GM23248 (cell line): Measurements from ENCODE around the gene SUSD6. TPM values are rescaled to one million over a fixed set of nuclear protein-coding genes. Genes with fewer than 3 reads are reported as not detected.

Source experiments
- DNase-seq: peaks from one replicate; pipeline ENCODE4 v3.0.0-alpha.2; 2015
- H2AFZ ChIP-seq: fragments of 200-600 bp; sonication (generic); 2 replicates; pipeline ENCODE4 v1.6.1; 2016; ENCODE audit warnings: antibody characterized with exemption
- H3F3A ChIP-seq: fragments of 200-600 bp; sonication (generic); 2 replicates; pipeline ENCODE4 v1.6.1; 2016; ENCODE audit warnings: mild to moderate bottlenecking, antibody characterized with exemption, mixed run types; ENCODE audit not compliant: insufficient read depth
- H3K27ac ChIP-seq: fragments of 200-600 bp; sonication (generic); 2 replicates; pipeline ENCODE4 v1.5.1; 2016; ENCODE audit warnings: mild to moderate bottlenecking
- H3K27me3 ChIP-seq: fragments of 200-600 bp; sonication (generic); replicated peaks from 2 replicates; pipeline ENCODE4 v1.6.1; 2016; ENCODE audit warnings: mild to moderate bottlenecking; ENCODE audit not compliant: insufficient read depth
- H3K36me3 ChIP-seq: fragments of 200-600 bp; sonication (generic); 2 replicates; pipeline ENCODE4 v1.6.1; 2016; ENCODE audit warnings: low read depth, mild to moderate bottlenecking
- H3K4me1 ChIP-seq: fragments of 200-600 bp; sonication (generic); 2 replicates; pipeline ENCODE4 v1.6.1; 2016; ENCODE audit warnings: mild to moderate bottlenecking; ENCODE audit not compliant: insufficient read depth
- H3K4me2 ChIP-seq: fragments of 200-600 bp; sonication (generic); one replicate; pipeline ENCODE4 v1.6.1; 2016; ENCODE audit warnings: mild to moderate bottlenecking; ENCODE audit not compliant: unreplicated experiment
- H3K4me3 ChIP-seq: fragments of 200-600 bp; sonication (generic); 2 replicates; pipeline ENCODE4 v1.5.1; 2016; ENCODE audit warnings: mild to moderate bottlenecking
- H3K79me2 ChIP-seq: fragments of 200-600 bp; sonication (generic); 2 replicates; pipeline ENCODE4 v1.6.1; 2016; ENCODE audit warnings: mild to moderate bottlenecking; ENCODE audit not compliant: insufficient read depth
- H3K9ac ChIP-seq: fragments of 200-600 bp; sonication (generic); 2 replicates; pipeline ENCODE4 v1.6.1; 2016; ENCODE audit warnings: mild to moderate bottlenecking
- H3K9me2 ChIP-seq: fragments of 200-600 bp; sonication (generic); 2 replicates; pipeline ENCODE4 v1.6.1; 2016; ENCODE audit warnings: mixed run types, mild to moderate bottlenecking, moderate library complexity; ENCODE audit not compliant: insufficient read depth
- H3K9me3 ChIP-seq: fragments of 200-600 bp; sonication (generic); one replicate; pipeline ENCODE4 v1.6.1; 2017; ENCODE audit warnings: low read depth
- H4K20me1 ChIP-seq: fragments of 200-600 bp; sonication (generic); 2 replicates; pipeline ENCODE4 v1.6.0; 2016; ENCODE audit not compliant: insufficient read depth
- EZH2 ChIP-seq: fragments of 200-600 bp; sonication (generic); IDR thresholded peaks from 2 replicates; pipeline ENCODE4 v1.6.1; 2018; ENCODE audit warnings: antibody characterized with exemption, mild to moderate bottlenecking; ENCODE audit not compliant: insufficient read depth, poor library complexity, severe bottlenecking
- EZH2phosphoT487 ChIP-seq: fragments of 200-600 bp; sonication (generic); IDR thresholded peaks from 2 replicates; pipeline ENCODE4 v1.6.1; 2018; ENCODE audit warnings: antibody characterized with exemption, moderate library complexity, mild to moderate bottlenecking, low read depth; ENCODE audit not compliant: insufficient read depth
- WGBS, 2 experiments: methylation state at CpG; one replicate each; pipeline ENCODE4 v1.1.6; 2015 to 2017; ENCODE audit warnings: low lambda C conversion rate in 2 of 2, low coverage in 1 of 2; ENCODE audit errors: missing lambda C conversion rate in 2 of 2; 5-methylcytosine and 5-hydroxymethylcytosine counted together
- in situ Hi-C: fragments of 300-500 bp; cut with MboI; formaldehyde crosslinking; loops from 2 replicates; pipeline ENCODE4 v1.15.0; 2020
- polyA plus RNA-seq: library from polyadenylated mRNA; unstranded; fragments of >200 nt; fragmentation: Nextera tagmentation; extraction: Ambion mirVana; gene quantifications from 2 replicates; pipeline ENCODE4 v1.2.1, GENCODE V29; 2016
- total RNA-seq: library from RNA; depleted of rRNA; stranded (reverse); fragments of >200 nt; shearing (Covaris generic); gene quantifications from 2 replicates; pipeline ENCODE4 v1.2.3, GENCODE V29; 2014

Gene SUSD6
- total and polyA plus RNA-seq, 2 experiments from 2014 or later: 12.2 to 24.1 TPM

DNA sequence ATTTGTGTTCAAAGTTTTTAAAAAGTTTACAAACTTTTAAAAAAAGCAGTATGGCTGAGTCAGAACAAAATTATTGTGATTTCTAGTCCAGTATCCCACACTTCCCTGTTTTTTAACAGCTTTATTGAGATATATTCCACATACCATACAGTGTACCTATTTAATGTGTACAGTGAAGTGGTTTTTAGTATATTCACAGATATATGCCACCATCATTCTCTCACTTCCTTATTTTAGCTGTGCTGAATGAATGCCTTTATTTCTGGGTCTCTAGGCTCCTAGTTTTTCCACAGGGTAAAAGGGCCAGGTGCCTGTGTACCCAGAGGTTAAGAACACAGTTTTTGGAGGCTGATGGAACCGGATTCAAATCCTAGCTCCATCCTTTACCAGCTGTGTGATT lies 96.7 kb downstream of the SUSD6 start:
- H4K20me1 ChIP-seq: no peaks in the 10 kb centered on the region
- 100% methylated on average over 1 of the region's 1 CpG for WGBS, 2 experiments
- in situ Hi-C loops: no loop called here

GRCh38 chr14:69708586-69709560 lies 97.5 kb downstream of the SUSD6 start:
- Histone ChIP-seq H4K20me1 (no peaks in the 10 kb centered on the region), H3K4me3 (no peak overlapping the region), H3K9ac (no peak overlapping the region), H3K4me2 (no peak overlapping the region), H3K9me2 (no peaks in the 10 kb centered on the region), H3K27me3 (no peaks in the 10 kb centered on the region), H3F3A (no peaks in the 10 kb centered on the region), H3K4me1 (no peaks in the 10 kb centered on the region), H3K36me3 (peaks cover 27% of the 10 kb centered on the region; the same call in 1 of the 2 replicates), H3K27ac (no peak overlapping the region), H3K79me2 (peaks cover 14% of the 10 kb centered on the region; the same call in 1 of the 2 replicates), H2AFZ (no peak overlapping the region), H3K9me3 (no peaks in the 10 kb centered on the region)
- DNase-seq: peak; percentile 23
- 94 to 96% methylated on average over 12 of the region's 12 CpGs for WGBS, 2 experiments
- in situ Hi-C loops: no loop called here
- TF ChIP-seq EZH2phosphoT487 (no peak), EZH2 (no peak)

More for the DNA sequence above, 96.7 kb downstream of the SUSD6 start:
- H3K79me2 ChIP-seq: peaks cover 22% of the 10 kb centered on the region
- H3K9me2 ChIP-seq: no peaks in the 10 kb centered on the region
- H3K4me3 ChIP-seq: no peak overlapping the region
- no peak overlapping the region for H3K4me2 ChIP-seq
- DNase-seq: no peak
- H3K27ac ChIP-seq: no peak overlapping the region
- no peaks in the 10 kb centered on the region for H3K27me3 ChIP-seq
- H2AFZ ChIP-seq: no peak overlapping the region
- no peaks in the 10 kb centered on the region for H3K4me1 ChIP-seq
- H3K9me3 ChIP-seq: no peaks in the 10 kb centered on the region
- H3F3A ChIP-seq: no peaks in the 10 kb centered on the region
- no peak overlapping the region for H3K9ac ChIP-seq
- peaks cover 27% of the 10 kb centered on the region; the same call in 1 of the 2 replicates for H3K36me3 ChIP-seq
- TF ChIP-seq EZH2phosphoT487 (no peak), EZH2 (no peak)

DNA sequence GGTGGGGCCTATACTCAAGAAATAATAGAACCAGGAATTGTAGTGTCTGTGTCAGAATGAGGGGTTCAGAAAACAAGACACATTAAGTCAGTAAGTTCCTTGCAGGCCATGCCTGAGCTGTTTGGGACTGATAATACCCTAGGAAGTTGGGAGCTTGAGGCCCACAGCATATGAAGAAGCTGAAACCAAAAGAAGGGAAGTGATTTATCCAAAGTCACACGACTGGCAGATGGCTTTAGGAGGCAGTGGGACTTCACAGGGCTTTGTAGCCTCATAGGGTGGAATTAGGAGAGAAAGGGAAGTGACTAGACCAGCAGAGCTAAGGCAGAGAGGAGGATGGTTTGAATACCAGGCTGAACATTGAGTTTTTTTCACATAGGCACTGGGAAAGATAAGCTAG lies 99.0 kb downstream of the SUSD6 start:
- H4K20me1 ChIP-seq: no peaks in the 10 kb centered on the region
- H3F3A ChIP-seq: 0 out of 2 replicates have a peak, but pooled peaks cover 5% of the 10 kb centered on the region
- 0 out of 2 replicates have a peak, but pooled peaks cover 4% of the 10 kb centered on the region for H3K79me2 ChIP-seq
- no peak overlapping the region for H2AFZ ChIP-seq
- H3K4me2 ChIP-seq: no peak overlapping the region
- no peaks in the 10 kb centered on the region for H3K4me1 ChIP-seq
- H3K4me3 ChIP-seq: no peak overlapping the region
- H3K9me3 ChIP-seq: no peaks in the 10 kb centered on the region
- in situ Hi-C loops: no loop called here
- no peak for DNase-seq
- TF ChIP-seq EZH2: no peak
- no peak for TF ChIP-seq EZH2phosphoT487
- H3K9me2 ChIP-seq: no peaks in the 10 kb centered on the region
- whole genome bisulfite sequencing, 2 experiments: 88 to 92% methylated on average over 1 of the region's 1 CpG
- H3K27ac ChIP-seq: no peak overlapping the region
- H3K36me3 ChIP-seq: peaks cover 27% of the 10 kb centered on the region; the same call in 1 of the 2 replicates
- H3K27me3 ChIP-seq: no peaks in the 10 kb centered on the region
- no peak overlapping the region for H3K9ac ChIP-seq

DNA sequence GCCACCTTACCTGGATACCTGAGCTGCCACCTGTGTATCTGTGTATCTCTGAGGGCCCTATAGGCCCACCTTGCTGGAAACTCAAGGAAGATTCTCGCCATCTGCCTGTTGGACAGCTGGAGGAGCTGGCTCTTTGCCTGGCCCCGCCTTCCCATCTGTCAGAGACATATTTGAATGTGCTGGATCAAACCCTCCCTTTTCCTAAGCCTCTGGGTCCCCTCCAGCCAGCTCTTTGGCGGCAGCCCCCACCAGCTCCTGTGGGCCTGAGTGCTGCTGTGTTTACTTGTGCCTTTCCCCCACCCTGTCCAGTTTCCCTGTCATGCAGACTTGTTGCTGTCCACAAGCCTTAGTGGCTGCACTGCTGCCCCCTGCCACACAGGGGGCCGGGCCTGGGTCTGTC lies 99.7 kb downstream of the SUSD6 start:
- Histone ChIP-seq H2AFZ (no peak overlapping the region), H3K79me2 (0 out of 2 replicates have a peak, but pooled peaks cover 4% of the 10 kb centered on the region), H3F3A (peaks cover 11% of the 10 kb centered on the region), H3K27ac (no peak overlapping the region), H3K9ac (no peak overlapping the region), H3K4me1 (peaks cover 4% of the 10 kb centered on the region), H3K27me3 (no peaks in the 10 kb centered on the region), H4K20me1 (no peaks in the 10 kb centered on the region), H3K9me3 (no peaks in the 10 kb centered on the region), H3K4me3 (no peak overlapping the region), H3K36me3 (peaks cover 27% of the 10 kb centered on the region; the same call in 1 of the 2 replicates), H3K4me2 (no peak overlapping the region), H3K9me2 (no peaks in the 10 kb centered on the region)
- TF ChIP-seq EZH2 (no peak), EZH2phosphoT487 (no peak)
- in situ Hi-C loops: no loop called here
- WGBS, 2 experiments: 21 to 33% methylated on average over 4 of the region's 4 CpGs
- no peak for DNase-seq
